Sigmoid colon (tissue), 7 donors: ENCODE data around the gene TMEM165. TPM values are rescaled to one million over a fixed set of nuclear protein-coding genes. Genes with fewer than 3 reads are reported as not detected.

Experiments
- DNase-seq: peaks from one replicate; pipeline ENCODE4 v3.0.0-alpha.2; 2019
- H3K27ac ChIP-seq, 4 donors: fragments of 200-600 bp; sonication (generic); one replicate each; pipeline ENCODE4 v1.5.1; 2016 to 2019; ENCODE audit warnings: mild to moderate bottlenecking in 1 of 4
- H3K27me3 ChIP-seq, 3 donors: fragments of 200-600 bp; sonication (generic); one replicate each; pipeline ENCODE4 v1.5.1; 2019; ENCODE audit warnings: mild to moderate bottlenecking in 1 of 3
- H3K36me3 ChIP-seq, 4 donors: fragments of 200-600 bp; sonication (generic); one replicate each; pipeline ENCODE4 v1.5.1; 2016 to 2019
- H3K4me1 ChIP-seq, 4 donors: fragments of 200-600 bp; sonication (generic); one replicate each; pipeline ENCODE4 v1.5.1; 2017 to 2019
- H3K4me3 ChIP-seq, 4 donors: fragments of 200-600 bp; sonication (generic); one replicate each; pipeline ENCODE4 v1.5.1; 2017 to 2019; ENCODE audit warnings: mild to moderate bottlenecking in 2 of 4, moderate library complexity in 1 of 4
- H3K9me3 ChIP-seq, 4 donors: fragments of 200-600 bp in 3 of 4; sonication (generic) in 3 of 4; one replicate each; pipeline versions ENCODE4 v1.5.1 to v1.6.1; 2013 to 2019
- CTCF ChIP-seq, 4 experiments: fragments of 450-650 bp in 3 of 4; fragments of 200-600 bp in 1 of 4; IDR thresholded peaks; one replicate each; pipeline ENCODE4 v1.5.1; 2016 to 2019; ENCODE audit warnings: antibody characterized with exemption in 4 of 4, mild to moderate bottlenecking in 3 of 4, moderate library complexity in 2 of 4
- EP300 ChIP-seq, 4 donors: sonication (generic); formaldehyde crosslinking; IDR thresholded peaks; one replicate each; pipeline ENCODE4 v1.6.1; 2017; ENCODE audit warnings: antibody characterized with exemption in 4 of 4
- POLR2A ChIP-seq, 2 donors: fragments of 450-650 bp; IDR thresholded peaks; one replicate each; pipeline ENCODE4 v1.6.1; 2016; ENCODE audit warnings: antibody characterized with exemption in 2 of 2, mild to moderate bottlenecking in 2 of 2, moderate library complexity in 2 of 2
- POLR2AphosphoS5 ChIP-seq, 4 donors: sonication (generic); formaldehyde crosslinking; IDR thresholded peaks; one replicate each; pipeline ENCODE4 v1.6.1; 2017; ENCODE audit warnings: antibody characterized with exemption in 4 of 4
- WGBS, 2 donors: extraction: QIAGEN DNeasy Blood & Tissue Kit; methylation state at CpG; one replicate each; pipeline ENCODE4 v1.1.7; 2013; 5-methylcytosine and 5-hydroxymethylcytosine counted together
- intact Hi-C: fragments of 100-400 bp; cut with DNase I; formaldehyde crosslinking; loops from one replicate; pipeline ENCODE4 v1.15.1; 2023
- polyA plus RNA-seq, 3 donors: library from polyadenylated mRNA; stranded (reverse); fragments of 200-250 nt; gene quantifications; one replicate each; pipeline ENCODE4 v1.2.3, GENCODE V29; 2013
- total RNA-seq, 4 donors: library from RNA; depleted of rRNA; stranded (reverse); fragments of >200 nt; gene quantifications; one replicate each; pipeline ENCODE4 v1.1.0, GENCODE V29; 2016
- donor health status: healthy with polysubstance abuse.
- donor health status: Bipolar disorder and iron deficiency.
- donor health status: healthy.

TMEM165 gene
- total and polyA plus RNA-seq, 7 donors, result 12.9 to 219 (median 144) TPM

- H3K9me3 ChIP-seq, result no peaks in the 10 kb centered on the region
- TF ChIP-seq POLR2A (IDR thresholded peaks at IDR 0.05), result no peak
- 91 to 94% methylated on average over 2 of the region's 2 CpGs for WGBS, 2 donors
Measured at GRCh38 chr4:55376698-55377097, 19.1 kb upstream of the TMEM165 start.

GRCh38 chr4:55378617-55379467, 16.9 kb upstream of the TMEM165 start:
- Histone ChIP-seq H3K9me3 (no peaks in the 10 kb centered on the region), H3K4me1 (no peaks in the 10 kb centered on the region), H3K27ac (no peak overlapping the region), H3K36me3 (no peaks in the 10 kb centered on the region), H3K4me3 (no peak overlapping the region), H3K27me3 (no peaks in the 10 kb centered on the region)
- intact Hi-C loops, result no loop called here
- no peak for DNase-seq
- no peak for TF ChIP-seq POLR2AphosphoS5 (IDR thresholded peaks at IDR 0.05)
- no peak for TF ChIP-seq POLR2A (IDR thresholded peaks at IDR 0.05)
- no peak for TF ChIP-seq CTCF (IDR thresholded peaks at IDR 0.05)
- TF ChIP-seq EP300 (IDR thresholded peaks at IDR 0.05), result no peak
- 26 to 73% methylated on average over 13 of the region's 13 CpGs for WGBS, 2 donors

More at GRCh38 chr4:55376698-55377097, 19.1 kb upstream of the TMEM165 start:
- H3K4me3 ChIP-seq, result no peak overlapping the region
- no peak for DNase-seq
- intact Hi-C loops, result no loop called here
- no peak overlapping the region for H3K27ac ChIP-seq
- H3K4me1 ChIP-seq, result no peaks in the 10 kb centered on the region
- no peaks in the 10 kb centered on the region for H3K36me3 ChIP-seq
- no peaks in the 10 kb centered on the region for H3K27me3 ChIP-seq

- Histone ChIP-seq H3K9me3 (no peaks in the 10 kb centered on the region), H3K4me3 (no peak overlapping the region), H3K27me3 (no peaks in the 10 kb centered on the region), H3K4me1 (no peaks in the 10 kb centered on the region), H3K27ac (no peak overlapping the region), H3K36me3 (no peaks in the 10 kb centered on the region)
- intact Hi-C loops, result no loop called here
- no peak for DNase-seq
- TF ChIP-seq CTCF (IDR thresholded peaks at IDR 0.05), result no peak
- TF ChIP-seq EP300 (IDR thresholded peaks at IDR 0.05), result no peak
- TF ChIP-seq POLR2A (IDR thresholded peaks at IDR 0.05), result no peak
- TF ChIP-seq POLR2AphosphoS5 (IDR thresholded peaks at IDR 0.05), result no peak
- 88 to 90% methylated on average over 2 of the region's 2 CpGs for WGBS, 2 donors
Measured at GRCh38 chr4:55380576-55380975, 15.2 kb upstream of the TMEM165 start.

- H3K4me3 ChIP-seq, result no peak overlapping the region
- no peak overlapping the region for H3K27ac ChIP-seq
- intact Hi-C loops, result no loop called here
- WGBS, 2 donors, result 93 to 95% methylated on average over 7 of the region's 7 CpGs
- no peak for DNase-seq
- H3K4me1 ChIP-seq, result no peaks in the 10 kb centered on the region
- no peaks in the 10 kb centered on the region for H3K36me3 ChIP-seq
- TF ChIP-seq EP300 (IDR thresholded peaks at IDR 0.05), result no peak
- no peak for TF ChIP-seq CTCF (IDR thresholded peaks at IDR 0.05)
- TF ChIP-seq POLR2AphosphoS5 (IDR thresholded peaks at IDR 0.05), result no peak
- no peak for TF ChIP-seq POLR2A (IDR thresholded peaks at IDR 0.05)
- no peaks in the 10 kb centered on the region for H3K9me3 ChIP-seq
- H3K27me3 ChIP-seq, result no peaks in the 10 kb centered on the region
Measured at GRCh38 chr4:55381502-55381901, 14.3 kb upstream of the TMEM165 start.

GRCh38 chr4:55382488-55383003, 13.2 kb upstream of the TMEM165 start:
- 87 to 90% methylated on average over 3 of the region's 3 CpGs for WGBS, 2 donors

More at GRCh38 chr4:55382488-55383003, 13.2 kb upstream of the TMEM165 start:
- DNase-seq, result no peak
- no peak for TF ChIP-seq EP300 (IDR thresholded peaks at IDR 0.05)
- no peak for TF ChIP-seq CTCF (IDR thresholded peaks at IDR 0.05)
- no peak for TF ChIP-seq POLR2AphosphoS5 (IDR thresholded peaks at IDR 0.05)
- no peak for TF ChIP-seq POLR2A (IDR thresholded peaks at IDR 0.05)
- no peak overlapping the region for H3K27ac ChIP-seq
- H3K4me3 ChIP-seq, result no peak overlapping the region
- intact Hi-C loops, result no loop called here
- H3K9me3 ChIP-seq, result no peaks in the 10 kb centered on the region
- no peaks in the 10 kb centered on the region for H3K27me3 ChIP-seq
- H3K4me1 ChIP-seq, result no peaks in the 10 kb centered on the region
- H3K36me3 ChIP-seq, result no peaks in the 10 kb centered on the region
